Measurements from ENCODE around the gene USP47.

USP47 gene

GRCh38 chr11:11979488-11980117, 137.8 kb downstream of the USP47 start:
- no peak overlapping the region for H3K4me3 ChIP-seq (ENCODE audit: low read length)
- DNase-seq (ENCODE audit: low read depth), result peak; percentile 58
- no peak for TF ChIP-seq CTCF (IDR thresholded peaks at IDR 0.05; ENCODE audit: insufficient read depth, low read depth, low read length, missing control alignments)

DNA sequence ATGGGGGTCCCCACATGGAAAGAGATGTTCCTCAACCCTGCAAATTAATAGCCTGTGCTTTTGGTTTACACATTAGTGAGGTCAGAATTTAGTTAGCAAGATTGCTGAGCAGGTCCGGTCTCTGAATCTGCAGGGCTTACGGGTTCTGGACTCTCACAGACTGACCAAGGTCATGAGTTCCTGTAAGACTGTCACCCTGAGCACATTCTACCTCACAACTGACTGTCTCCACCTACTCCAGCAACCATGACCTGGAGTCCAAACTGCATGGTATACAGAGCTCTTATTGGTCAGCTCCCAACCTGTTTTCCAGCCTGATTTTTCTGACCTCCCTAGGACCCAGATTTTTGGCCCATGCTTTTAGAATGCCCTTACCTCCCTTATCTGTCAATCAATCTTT, 138.4 kb downstream of the USP47 start:
- TF ChIP-seq CTCF (IDR thresholded peaks at IDR 0.05; ENCODE audit: insufficient read depth, low read depth, low read length, missing control alignments), result no peak
- no peak overlapping the region for H3K4me3 ChIP-seq (ENCODE audit: low read length)
- DNase-seq (ENCODE audit: low read depth), result no peak

DNA sequence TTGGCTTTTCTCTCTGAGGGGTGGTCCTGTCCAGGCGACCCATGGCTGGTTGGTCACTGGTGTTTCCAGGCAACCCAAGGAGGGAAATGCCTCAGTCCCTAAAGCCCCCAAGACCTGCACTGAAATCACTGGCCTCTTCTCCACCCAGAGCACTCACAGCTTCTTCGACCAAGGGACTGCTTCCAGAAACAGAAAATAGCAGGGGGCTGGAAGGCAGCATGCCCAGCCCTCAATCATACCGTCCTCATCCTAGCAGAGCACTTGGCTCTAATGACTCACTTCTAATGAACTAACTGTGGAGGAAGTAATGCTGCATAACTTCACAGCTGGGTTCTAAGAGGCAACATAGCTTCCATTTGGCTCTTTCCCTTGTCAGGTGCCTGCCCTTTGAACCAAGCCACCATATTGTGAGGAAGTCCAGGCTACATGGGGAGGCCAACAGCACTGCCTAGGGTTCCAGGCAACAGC, 139.1 kb downstream of the USP47 start:
- no peak for TF ChIP-seq CTCF (IDR thresholded peaks at IDR 0.05; ENCODE audit: insufficient read depth, low read depth, low read length, missing control alignments)
- DNase-seq (ENCODE audit: low read depth), result peak; percentile 29
- H3K4me3 ChIP-seq (ENCODE audit: low read length), result no peak overlapping the region

- no peak for DNase-seq (ENCODE audit: low read depth)
- H3K4me3 ChIP-seq (ENCODE audit: low read length), result no peak overlapping the region
- no peak for TF ChIP-seq CTCF (IDR thresholded peaks at IDR 0.05; ENCODE audit: insufficient read depth, low read depth, low read length, missing control alignments)
These were observed 139.6 kb downstream of the USP47 start for GRCh38 chr11:11981364-11981763.

DNA sequence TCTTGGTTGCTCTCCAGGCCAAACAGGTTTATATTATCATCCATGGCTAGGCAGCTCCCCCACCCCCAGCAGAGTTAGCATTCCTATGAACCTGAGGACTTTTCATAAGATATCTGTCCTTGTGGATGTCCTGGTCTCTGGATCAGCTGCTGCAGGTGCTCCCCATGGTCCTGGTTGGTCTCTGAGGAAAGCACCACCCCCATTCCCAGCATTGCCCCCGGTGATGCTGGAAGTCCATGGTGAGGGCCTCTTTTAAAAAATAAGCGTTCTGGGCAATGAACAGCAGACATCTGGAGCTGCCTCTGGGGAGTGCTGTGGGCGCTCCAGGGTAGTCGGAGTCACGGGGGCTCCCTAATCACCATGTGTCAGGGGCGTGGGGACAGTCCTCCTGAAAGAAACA, 140.1 kb downstream of the USP47 start:
- H3K4me3 ChIP-seq (ENCODE audit: low read length), result no peak overlapping the region
- TF ChIP-seq CTCF (IDR thresholded peaks at IDR 0.05; ENCODE audit: insufficient read depth, low read depth, low read length, missing control alignments), result no peak
- no peak for DNase-seq (ENCODE audit: low read depth)

- H3K4me3 ChIP-seq (ENCODE audit: low read length), result no peak overlapping the region
- no peak for DNase-seq (ENCODE audit: low read depth)
- TF ChIP-seq CTCF (IDR thresholded peaks at IDR 0.05; ENCODE audit: insufficient read depth, low read depth, low read length, missing control alignments), result no peak
These were observed 140.7 kb downstream of the USP47 start for GRCh38 chr11:11982461-11982860.

GRCh38 chr11:11982975-11983374, 141.2 kb downstream of the USP47 start:
- DNase-seq (ENCODE audit: low read depth), result no peak
- no peak overlapping the region for H3K4me3 ChIP-seq (ENCODE audit: low read length)
- TF ChIP-seq CTCF (IDR thresholded peaks at IDR 0.05; ENCODE audit: insufficient read depth, low read depth, low read length, missing control alignments), result no peak

Data from epithelial cell of esophagus (primary cell).